HT-29 (cell line): ENCODE results near the gene SV2B. TPM values are rescaled to one million over a fixed set of nuclear protein-coding genes. Genes with fewer than 3 reads are reported as not detected.

Experiments used
- DNase-seq: peaks from one replicate; pipeline ENCODE4 v3.0.0-alpha.2; 2015; ENCODE audit warnings: low spot score
- total RNA-seq: library from RNA; depleted of rRNA; stranded (reverse); fragments of >200 nt; shearing (Covaris generic); gene quantifications from 2 replicates; pipeline ENCODE4 v1.2.3, GENCODE V29; 2014

Gene SV2B
- total RNA-seq, 1 experiment from 2014 or later: not detected

DNA sequence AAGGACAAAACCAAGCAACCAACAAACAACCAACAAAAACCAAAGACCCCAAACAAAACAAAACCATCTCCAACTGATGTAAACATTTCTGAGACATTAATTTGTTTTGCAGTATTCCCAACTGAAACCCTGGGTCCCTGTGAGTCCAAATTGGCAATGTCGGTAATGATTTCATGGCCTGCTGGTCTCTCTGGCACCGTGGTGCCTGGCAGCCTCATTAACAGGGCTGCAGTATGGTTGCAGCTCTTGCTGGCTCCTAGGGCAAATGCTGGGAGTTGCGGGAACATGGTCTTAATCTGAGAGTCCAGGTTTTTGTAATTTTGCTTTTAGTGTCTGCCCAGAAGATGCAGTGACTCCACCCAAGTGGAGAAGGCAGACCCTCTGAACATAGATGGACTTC, 128.3 kb downstream of the SV2B start:
- DNase-seq: no peak

DNA sequence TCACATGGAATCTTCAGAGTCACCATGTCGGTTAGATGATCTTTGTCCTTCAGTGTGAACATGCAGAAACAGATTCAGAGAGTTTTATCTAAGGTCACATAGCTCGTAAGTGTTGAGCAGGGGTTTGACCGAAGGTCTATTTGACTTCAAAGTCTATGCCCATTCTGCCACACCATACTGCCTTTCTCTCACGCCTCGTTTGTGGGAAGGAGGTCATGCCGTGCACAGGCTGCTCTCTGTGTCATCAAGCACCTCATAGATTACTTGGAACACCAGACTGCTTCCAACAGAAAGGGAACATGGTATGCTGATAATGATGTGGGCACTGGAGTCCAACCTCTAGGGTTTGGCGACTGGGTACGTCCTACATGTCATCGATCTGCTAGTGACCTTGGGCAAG, 128.8 kb downstream of the SV2B start:
- DNase-seq: no peak

DNA sequence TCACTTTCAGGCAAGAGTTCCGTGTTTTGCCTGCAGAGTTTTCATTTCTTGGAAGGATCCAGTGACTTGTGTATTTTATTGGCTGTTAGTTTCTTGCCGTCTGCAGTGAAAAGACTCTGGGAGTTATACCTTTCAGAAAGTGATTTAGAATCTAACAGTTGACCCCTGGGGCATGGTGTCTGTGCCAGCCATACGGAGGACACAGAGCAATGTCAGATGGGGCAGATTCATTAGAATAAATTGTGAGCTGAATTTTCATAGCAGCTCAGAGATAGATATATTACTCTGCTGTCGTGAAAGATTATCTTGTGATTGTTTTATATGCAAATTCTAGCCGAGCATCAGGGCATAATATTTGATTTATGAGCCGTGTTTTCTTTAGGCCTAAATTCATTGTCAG, 131.6 kb downstream of the SV2B start:
- DNase-seq: no peak

DNA sequence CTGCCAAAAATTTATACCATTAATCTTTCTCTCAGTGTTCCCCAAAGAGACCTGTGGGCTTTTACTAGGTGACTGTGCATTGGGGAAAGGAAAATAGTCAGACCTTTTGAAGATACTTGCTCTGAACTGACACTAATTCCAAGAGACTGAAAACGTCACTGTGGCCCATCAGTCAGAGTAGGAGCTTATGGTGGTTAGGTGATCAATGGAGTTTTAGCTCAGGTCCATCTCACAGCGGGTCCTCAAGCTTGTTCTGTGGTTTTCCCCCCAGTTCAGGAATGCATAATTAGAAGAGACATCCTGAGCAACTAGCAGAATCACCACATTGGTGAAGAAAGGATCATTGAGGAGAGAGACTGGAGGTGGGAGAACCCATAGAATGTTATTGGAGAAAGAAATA, 134.7 kb downstream of the SV2B start:
- DNase-seq: no peak

DNA sequence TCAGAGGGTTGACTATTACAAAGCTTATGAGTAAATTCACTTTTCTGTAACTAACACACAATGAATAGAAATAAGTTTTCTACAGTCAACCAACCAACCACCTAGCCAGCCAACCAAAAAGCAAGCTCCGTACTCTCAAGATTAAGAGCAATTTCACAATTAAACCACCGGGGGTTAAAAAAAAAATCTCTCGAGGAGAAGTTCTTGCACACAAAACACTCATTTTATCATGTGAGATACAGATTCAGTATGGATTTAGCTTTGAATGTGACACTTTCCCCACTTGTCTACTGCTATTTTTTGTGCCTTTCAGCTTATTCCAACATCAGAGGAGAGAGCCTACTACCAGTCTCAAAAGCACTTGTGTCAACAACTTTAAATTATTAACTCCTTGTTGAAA, 135.3 kb downstream of the SV2B start:
- DNase-seq: no peak

DNA sequence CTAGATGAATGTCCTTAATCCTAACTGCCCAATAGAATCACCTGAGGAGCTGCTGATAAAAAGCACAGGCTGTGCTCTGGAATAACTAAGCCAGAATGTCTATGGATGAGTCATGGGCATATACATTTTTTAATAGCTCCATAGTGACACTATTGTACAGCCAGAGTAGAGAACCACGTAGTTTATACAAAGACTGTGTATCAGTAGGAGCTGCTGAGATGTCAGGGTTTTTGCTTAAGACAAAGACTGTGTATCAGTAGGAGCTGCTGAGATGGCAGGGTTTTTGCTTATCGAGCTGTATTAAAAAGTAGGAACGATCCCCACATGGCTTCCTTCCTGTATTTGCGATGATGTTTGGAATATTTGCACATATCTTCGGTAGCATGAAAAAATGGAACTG, 137.4 kb downstream of the SV2B start:
- no peak for DNase-seq

DNA sequence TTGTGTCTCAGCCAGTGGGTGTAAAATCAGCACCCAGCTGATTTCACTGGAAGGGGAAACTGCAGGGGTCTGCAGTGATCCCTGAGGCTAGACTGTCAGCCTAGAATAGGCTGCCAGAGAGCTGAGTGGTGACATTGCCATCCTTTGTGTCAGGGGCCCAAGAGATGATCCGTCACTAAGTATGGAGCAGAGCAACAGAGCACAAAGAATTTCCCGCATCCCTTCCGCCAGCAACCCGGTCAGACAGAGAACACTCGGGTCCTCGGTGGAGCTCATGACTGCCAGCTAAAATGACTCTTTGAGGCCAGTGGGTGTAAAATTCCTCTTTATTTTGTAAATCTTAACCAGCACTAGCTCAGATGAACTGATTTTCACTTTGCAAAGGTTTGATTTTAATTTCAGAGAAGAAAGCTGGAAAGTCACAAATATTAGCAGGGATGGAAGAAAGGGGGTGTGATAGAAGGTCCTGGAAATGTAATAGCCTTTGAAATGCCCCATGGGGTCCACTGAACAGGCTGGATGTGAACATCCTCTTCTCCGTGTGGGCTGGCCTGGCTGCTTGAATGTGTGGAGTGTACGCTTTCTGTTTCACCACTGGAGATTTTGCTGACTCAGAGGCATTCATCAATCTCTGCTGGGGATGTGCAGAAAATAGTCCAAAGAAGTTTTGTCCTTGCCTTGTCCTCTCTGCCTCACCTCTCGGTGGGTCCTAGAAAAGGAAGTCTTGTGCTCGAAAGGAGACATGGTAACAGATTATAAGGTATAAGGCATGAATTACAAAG, 138.8 kb downstream of the SV2B start:
- no peak for DNase-seq

DNA sequence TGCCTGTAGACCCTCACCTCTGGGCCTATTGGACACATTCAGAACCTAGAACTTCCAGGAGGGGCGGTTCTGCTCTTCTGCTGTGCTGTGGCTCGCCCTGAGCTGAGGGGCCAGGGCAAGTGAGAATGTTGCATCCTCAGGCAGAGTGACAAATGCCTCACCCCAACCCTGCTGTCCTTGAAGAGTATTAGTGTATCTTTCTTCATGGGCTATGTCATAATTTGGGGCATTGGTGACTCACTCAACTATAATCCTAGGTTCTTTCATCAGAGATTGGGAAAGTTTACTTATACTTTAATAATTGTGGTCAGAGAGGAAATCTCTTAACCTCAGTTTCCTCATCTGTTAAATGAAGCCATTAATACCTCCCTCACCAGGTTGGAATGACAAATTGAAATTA, 143.8 kb downstream of the SV2B start:
- DNase-seq: no peak

DNA sequence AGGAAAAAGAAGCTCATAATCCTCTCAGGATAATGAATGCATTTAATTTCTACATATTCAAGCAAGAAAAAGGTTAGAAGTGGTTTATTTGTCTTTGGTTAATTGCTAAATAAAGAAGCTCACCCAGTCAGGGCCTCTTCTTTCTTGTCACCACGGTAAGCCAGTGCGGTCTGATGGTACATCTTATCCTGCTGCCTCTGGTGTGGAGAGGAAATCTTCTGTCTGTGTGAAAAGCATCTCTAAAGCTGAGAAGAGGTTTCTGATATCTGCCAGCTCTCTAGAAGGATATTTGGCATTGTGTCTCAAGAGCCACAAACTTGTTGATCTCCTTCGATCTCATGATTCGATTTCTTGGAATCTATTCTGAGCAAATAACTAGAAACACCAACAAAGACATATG, 144.9 kb downstream of the SV2B start:
- DNase-seq: no peak

DNA sequence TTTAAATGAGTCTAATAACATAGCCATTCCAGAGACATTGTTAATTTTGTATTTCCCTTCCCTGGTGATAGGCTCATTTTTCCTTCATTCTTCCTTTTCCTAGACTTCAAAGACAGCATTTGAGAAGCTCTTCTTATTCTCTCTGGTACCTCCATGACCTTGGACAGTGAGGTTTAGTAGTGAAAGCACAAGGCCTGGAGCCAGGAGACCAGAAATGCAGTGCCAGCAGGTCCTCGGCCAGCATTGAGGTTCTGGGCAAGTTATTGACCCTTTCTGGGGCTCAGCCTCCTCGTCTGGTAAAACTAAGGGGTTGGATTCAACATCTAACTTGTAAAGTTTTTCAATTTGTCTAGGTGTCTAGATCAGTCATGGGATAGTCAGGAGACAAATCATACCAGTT, 146.9 kb downstream of the SV2B start:
- DNase-seq: no peak

DNA sequence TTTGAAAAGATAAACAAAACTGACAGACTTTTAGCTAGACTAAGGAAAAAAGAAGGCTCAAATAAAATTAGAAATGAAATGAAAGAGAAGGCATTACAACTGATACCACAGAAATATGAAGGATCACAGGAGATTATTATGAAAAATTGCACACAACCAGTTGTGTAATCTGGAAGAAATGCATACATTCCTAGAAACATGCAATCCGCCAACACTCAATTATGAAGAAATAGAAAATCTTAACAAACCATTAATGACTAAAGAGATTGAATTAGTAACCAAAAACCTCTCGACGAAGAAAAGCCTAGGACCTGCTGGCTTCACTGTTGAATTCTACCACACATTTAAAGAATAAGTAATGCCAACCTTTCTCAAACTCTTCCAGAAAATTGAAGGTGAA, 149.5 kb downstream of the SV2B start:
- no peak for DNase-seq

DNA sequence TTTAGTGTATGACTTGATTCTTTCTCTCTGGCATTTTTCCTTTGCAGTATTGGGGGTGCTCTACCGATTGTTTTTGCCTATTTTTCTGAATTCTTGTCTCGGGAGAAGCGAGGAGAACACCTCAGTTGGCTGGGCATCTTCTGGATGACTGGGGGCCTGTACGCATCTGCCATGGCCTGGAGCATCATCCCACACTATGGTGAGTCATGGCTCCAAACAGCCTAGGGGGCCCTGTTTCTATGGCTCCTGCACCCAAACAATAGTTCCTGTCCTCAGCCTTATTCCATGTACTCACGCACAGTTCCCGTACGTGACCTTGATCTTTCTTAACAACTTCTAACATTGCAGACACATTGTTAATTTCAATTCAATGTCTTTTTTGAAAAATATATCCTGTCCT, 152.3 kb downstream of the SV2B start:
- no peak for DNase-seq

DNA sequence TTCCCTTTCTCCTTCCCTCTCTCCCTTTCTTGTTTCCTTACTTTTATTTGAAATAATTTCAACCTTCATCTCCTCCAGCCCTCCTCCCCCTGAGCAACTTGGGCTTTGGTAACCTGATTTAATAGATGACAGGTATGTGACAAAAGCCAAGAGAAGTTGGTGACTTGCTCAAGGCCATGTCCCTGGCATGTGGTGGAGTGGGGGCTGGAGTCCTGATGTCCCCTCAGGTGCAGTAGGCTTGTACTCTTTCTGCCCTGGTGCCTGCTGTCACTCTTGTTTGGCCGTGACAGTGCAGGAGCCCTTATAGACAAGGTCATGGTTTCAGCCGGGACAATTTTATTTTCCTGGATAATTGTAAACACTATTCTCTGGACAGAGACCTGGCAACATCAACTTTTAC, 152.7 kb downstream of the SV2B start:
- no peak for DNase-seq

DNA sequence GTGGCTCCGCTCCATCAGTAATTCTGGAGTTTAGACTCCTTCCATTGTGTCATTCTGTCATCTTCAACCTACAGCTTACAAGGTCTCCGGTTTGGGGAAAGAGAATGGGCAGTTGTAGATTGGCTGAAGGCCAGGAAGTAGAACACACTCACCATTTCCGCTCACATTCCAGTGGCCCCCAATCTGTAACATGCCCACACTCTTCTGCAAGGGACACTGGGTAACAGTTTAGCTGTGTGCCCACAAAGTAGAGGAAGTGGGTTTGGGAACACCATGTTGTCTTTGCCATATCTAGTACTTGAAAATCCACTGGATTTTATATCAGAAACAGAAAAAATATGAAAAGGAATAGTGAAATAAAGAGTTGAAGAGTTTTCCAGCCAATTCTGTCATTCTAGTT, 153.5 kb downstream of the SV2B start:
- no peak for DNase-seq

DNA sequence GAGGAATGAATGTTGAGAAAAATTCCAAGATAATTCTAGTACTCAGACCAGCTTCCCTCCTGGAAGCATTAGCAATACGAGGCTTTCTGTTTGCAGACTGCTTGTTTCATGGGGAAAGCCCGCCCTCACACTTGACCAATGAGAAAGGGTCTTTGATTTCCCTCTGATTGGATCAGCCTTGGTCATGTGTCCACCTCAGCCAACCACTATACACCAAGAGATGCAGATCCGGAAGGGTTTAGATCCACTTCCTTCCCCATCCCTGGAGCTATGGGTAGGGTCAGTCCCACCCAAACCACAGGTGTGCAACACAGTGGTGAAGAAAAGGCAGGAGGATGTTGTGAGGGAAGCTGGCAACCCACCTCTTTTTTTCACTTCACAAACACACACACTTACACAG, 154.7 kb downstream of the SV2B start:
- no peak for DNase-seq

DNA sequence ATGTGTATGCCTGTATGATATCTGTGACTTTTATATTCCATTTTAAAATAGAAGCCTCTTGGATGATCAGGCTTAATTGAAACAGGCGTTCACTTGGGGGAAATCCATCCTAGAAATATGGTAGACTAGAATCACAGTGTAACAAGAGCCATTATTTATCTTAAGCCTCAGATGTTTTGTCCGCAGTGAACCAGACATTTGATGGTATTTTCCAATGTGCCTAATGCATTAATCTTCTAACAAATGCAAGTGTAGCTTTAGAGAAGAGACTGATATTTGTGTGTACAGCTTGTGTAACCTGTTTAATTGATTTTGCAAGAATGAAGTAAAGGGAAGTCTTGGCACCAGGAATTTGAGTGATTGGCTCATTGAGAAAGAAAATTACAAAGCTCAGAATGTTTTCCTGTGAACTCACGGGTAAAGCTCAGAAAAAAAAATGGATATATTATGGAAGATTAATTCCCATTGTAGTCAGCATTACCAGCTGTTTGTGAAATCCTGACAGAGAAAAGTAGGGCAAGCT, 155.7 kb downstream of the SV2B start:
- DNase-seq: no peak

DNA sequence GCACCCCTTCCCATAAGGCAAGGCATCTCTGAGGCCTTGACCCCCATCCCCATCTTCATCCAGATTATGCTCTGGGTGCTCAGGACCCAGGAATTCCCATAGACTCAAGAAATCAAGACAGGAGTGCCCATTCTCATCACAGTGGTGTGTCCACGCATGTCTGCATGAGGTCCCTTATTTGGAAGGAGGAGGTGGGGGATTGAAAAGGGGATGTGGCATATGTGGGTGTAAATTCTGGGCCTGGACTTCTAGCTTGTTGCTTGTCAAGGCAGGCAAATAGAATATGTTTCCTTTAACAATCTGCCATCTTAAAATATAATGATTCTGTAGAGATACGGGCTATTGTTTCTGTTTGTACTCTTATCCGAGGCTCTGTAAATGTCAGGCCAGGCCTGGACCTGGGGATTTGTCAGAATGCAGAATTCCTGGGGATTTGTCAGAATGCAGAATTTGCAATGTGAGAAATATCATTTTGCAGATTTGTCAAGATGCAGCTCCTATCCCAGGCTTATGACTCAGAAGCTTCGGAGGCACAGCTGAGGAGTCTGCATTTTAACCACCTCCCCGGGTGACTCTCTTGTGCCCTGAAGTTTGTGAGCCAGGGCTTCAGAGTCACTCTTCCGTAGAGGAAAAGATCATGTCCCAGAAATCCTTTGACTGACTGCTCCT, 157.8 kb downstream of the SV2B start:
- no peak for DNase-seq

DNA sequence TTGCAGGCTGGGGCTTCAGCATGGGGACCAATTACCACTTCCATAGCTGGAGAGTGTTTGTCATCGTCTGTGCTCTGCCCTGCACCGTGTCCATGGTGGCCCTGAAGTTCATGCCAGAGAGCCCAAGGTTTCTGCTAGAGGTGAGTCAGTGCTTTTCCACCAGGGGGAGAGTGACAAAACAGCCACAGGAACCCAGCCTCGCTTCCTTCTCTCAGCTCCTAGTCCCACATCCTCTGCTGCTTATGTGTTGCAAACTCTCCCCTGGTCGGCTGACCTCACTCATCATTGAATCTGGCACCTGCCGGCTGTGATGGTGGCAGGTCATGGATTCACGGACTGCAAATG, 158.3 kb downstream of the SV2B start:
- DNase-seq: peak; percentile 40

DNA sequence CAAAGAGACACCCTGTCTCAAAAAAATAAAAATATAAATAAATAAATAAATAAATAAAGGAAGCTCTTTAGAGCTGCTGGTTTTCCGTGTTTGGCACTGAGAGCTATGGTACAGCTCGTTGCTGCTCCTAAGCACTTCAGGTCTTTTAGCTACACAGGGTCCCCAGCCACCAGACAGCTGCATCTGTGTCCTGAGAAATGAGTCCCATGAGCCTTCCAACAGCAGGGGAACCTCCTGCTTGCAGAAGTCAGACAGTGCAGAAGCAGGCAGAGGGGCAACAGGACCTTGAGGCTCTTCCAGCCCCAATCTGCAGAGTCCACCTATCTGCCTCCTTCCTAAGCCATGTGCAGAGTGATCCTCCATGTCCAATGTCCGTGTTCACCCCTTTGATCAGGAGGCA, 159.0 kb downstream of the SV2B start:
- DNase-seq: no peak

DNA sequence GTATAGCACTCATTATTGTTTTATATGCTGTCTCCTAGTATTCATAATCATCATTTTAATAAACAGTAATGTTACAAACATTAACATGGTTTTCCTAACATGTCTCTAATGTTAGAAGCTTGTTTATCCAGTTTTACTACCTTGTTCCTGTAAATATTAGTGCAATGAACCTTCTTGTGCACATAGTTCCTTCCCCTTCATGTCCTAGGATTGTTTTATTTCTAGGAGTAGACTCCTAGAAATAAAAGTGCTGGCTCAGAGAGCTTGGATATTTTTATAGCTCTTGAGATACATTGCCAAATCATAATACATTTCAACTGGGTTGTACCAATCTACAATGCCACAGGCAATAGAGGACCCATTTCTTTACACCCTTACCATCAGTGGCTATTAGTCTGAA, 161.3 kb downstream of the SV2B start:
- no peak for DNase-seq

DNA sequence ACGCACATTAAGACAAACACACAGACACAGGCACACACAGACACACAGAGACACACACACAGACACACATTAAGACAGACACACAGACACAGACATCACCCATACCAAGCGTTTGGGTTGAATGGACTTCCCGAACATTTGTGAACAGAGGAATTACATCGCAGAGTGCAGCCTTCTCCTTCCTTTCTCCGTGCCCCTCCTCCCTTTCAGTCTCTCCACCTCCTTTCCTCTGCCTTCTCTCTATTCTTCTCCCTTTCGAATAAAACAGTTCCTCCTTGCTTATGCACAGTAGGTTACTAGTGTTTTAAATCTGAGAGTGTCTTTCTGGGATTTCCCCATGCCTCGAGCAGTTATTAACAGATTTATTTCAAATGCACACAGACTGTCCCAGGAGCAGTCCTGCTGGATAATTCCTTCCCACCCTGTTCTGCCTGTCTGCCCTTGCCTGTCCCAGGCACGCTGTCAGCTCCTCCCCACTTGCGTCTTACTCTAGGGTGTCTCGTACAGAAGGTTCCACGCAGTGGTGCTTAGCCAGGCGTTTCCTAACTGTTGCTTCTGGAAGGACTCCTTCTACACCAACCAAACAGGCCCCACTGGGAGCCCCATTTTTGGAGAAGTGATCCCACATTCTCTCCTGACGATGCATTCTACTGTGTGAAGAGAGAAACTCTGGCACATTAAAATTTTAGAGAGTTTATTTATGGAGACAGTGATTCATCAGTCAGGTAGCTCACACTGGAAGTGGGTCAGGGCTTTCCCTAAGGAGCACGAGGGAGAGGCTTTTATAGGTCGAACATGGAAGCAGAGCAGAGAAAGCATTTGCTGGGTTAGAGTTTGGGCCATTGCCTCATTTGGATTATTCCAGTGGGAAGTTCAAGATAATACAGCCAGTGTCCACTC, 163.8 kb downstream of the SV2B start:
- no peak for DNase-seq

DNA sequence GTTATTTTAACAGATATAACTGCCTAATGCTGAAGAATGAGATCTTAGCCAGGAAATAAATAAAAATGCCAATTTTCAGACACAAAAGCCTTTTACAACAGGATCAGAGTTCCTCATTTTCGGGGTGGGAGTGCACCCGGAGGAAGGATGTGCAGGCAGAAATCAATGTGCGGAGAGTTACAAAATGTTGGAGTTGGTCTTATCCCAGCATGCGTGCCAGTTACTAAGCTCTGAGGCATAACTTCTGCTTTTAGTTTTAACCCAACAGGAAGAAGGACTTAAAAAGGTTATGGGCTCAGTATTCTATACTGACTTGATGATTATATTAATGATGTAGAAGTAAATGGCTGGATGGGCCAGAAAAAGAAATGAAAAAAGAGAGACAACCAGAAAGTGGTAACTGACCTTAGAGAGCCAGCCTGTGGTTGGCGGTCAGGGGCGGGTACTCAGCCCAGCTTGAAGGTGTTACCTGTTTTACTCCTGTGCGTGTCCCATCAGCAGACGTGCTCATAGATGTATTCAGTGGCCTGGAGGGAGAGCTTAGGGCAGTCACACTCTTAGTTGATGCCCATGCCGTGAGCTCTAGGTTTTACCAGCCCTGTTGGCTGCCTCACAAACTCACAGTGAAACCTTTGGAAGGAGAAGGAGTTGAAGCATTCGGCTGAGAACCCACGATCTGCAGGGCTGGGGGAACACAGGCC, 164.7 kb downstream of the SV2B start:
- DNase-seq: no peak
